Stimulated activated CD8-positive, alpha-beta memory T cell treated with anti-CD3 and anti-CD28 coated beads, Interleukin-15, amount 100 ng/mL, for 48 hours (primary cell): Measurements from ENCODE around the gene STAC.
"Not testable (repeated sequence)": the region's sequence is repeated elsewhere in the genome, so short reads cannot be mapped to it uniquely, and the experiment has no call there.

Experiments
- DNase-seq, 2 donors: peaks; one replicate each; pipeline ENCODE4 v3.0.0-alpha.2; 2020; ENCODE audit warnings: low read depth in 2 of 2

STAC gene

DNA sequence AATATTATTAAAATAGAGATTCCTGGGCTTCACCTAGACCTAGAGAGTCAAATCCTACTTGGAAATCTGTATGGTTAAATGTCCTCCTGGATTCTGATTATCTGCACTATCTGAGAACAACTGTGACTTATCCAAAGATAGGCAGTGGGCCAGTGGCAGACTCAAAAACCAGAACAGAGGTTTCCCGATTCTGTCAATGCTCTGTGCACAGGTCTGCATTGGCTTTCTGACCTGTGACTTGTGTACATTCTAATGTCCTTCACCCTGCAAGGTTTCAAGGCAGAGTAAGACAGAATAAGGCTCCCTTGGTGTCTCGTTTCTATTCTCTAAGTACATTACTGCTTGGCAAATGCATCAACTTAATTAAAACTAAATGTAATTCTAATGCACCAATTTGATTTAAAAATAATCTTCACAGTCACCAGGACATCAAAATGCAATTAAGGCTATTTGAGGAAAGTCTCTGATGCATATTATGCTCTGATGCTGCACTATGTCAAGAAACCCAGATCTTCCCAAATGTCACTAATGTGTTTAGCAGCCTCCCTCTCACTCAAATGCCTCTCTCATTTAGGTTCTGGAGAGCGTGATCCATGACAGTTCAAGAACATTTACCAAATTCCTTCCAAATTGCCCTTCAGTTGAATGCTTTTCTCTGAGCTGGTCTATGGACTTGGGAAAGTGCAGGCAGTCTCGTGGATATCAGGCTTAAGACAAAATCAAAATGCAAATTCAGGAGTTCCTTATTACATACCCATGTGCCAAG, 140.1 kb downstream of the STAC start:
- no peak for DNase-seq

DNA sequence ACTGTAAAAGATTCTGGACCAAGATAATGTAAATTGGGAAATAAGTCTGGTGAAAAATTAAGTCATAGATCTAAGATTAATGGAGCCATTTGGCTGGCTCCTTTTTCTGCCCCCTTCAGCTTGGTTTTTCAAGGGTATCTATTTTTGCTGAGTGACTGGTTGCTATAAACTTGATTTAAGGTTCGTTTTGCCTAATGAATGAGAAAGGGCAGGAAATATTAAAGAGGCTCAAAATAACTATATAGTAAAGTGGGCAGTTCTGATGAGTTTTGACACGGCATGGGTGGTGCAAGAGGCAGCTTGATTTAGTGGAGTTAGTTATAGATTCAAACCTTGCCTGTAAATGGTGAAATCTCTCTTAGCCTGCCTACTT, 140.7 kb downstream of the STAC start:
- DNase-seq, result no peak

DNA sequence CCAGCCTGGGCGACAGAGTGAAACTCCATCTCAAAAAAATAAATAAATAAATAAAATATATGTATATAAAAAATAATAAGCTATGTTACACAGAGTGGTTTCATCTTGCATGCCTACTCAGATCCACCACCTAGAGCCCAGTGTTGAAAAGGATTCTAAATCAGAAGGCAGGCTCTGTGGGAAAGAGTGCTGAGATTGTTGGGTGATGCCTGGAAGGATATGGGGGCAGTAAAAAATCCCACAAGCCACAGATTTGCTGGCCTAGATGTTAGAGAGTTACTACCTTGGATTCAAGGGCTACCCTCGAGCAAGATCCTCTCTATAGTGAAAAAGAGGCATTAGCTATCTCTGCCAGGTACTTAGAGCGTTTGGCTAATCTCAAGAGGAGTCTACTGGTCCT, 144.3 kb downstream of the STAC start:
- no peak for DNase-seq

DNA sequence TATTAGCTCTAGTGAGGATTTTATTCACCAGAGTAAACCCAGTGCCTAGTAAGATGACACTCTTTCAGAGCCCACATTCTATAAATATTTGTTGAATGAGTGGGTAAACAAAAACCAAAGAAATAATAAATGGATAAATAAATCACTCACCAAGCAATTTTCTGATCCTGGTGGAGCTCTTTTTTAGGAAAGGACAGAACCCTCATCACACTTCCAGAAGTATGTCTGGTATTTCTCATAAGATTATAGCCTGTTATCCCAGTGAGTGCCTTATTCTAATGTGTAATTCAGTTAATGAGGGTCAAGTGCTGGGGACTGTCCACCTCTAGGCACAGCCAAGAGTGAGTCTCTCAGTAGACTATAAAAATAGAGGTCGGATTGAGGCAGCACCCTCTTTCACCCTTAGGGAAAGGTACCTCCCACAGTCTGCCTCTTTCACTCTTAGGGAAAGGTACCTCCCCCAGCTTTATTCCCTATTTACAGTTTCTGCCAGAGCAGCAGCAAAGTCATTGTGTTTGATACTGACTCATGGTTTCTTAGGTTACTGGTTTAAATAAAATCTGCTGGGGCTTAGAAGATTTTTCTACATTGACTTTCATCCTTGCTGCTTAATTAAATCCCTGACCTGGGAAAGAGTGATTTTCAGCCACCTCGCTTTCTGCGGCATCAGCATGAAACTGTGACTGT, 145.0 kb downstream of the STAC start:
- DNase-seq, result no peak

DNA sequence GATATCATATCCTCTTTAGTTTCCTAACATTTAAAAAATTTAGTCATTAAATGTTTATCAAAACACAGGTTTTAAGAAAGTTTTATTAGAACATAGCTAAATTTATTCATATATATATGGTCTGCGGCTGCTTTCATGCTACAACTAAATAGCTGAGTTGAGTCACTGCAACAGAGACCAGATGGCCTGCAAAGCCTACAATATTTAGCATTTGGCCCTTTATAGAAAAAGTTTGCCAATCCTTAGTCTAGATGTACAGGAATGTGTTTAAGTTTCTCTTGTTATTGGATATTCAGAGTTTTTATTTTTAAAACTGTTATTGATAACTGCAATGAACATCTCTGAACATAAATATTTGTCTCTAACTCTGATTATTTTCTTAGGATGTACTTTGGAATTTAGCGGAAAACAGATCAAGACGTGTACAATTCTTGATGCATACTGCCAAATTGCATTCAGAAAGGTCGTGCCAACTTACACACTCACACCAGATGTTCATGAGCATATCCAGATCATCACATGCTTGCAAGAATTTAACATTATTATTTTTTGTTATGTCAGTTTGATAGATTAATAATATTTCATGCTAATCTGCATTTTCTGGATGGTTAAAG, 157.9 kb downstream of the STAC start:
- DNase-seq, result no peak

DNA sequence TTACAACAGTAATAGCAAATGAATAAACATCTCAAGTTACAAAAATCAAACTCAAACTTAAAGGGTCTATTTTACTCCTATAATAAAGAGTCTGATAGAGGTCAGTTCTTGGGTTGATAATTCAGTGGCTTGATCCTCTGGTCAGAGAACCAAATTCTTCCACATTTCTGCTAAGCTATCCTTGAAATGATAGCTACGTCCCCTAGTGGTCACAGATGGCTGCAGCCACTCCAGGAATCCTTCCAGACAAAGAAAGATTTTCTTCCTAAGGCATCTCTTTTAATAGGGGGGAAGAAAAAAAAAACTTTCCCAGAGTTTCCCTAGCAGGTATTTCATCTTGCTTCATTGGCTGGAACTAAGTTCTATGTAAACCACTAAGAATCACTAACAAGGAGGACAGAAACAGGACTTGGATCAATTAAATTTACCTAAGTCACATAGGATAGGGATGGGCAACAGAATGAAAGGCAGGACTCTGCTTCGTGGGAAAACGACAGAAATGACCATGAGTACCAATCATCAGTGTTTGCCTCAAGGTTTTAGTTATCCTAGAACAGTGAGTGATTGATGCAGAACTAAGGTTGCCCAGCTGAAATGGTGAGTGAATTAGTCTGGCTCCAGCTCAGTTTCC, 160.7 kb downstream of the STAC start:
- DNase-seq, result no peak

DNA sequence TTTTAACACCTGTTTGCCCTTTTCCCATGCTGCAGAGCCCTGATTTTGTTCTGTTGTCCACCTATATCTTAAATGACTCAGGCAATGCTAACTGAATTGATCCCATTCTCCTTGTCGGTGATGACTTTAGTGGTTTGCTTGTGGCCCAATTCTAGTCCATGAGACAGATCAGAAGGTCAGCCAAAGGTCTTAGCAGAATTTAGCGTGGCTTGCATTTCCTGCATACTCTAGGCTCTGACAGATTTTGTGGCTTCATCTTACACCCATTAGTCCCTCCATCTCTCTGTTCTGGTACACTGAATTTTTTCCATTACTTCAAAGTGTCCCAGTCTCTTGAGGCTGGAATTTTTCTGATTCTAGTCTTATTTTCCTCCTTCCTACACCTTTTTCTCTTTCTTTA, 161.9 kb downstream of the STAC start:
- no peak for DNase-seq

DNA sequence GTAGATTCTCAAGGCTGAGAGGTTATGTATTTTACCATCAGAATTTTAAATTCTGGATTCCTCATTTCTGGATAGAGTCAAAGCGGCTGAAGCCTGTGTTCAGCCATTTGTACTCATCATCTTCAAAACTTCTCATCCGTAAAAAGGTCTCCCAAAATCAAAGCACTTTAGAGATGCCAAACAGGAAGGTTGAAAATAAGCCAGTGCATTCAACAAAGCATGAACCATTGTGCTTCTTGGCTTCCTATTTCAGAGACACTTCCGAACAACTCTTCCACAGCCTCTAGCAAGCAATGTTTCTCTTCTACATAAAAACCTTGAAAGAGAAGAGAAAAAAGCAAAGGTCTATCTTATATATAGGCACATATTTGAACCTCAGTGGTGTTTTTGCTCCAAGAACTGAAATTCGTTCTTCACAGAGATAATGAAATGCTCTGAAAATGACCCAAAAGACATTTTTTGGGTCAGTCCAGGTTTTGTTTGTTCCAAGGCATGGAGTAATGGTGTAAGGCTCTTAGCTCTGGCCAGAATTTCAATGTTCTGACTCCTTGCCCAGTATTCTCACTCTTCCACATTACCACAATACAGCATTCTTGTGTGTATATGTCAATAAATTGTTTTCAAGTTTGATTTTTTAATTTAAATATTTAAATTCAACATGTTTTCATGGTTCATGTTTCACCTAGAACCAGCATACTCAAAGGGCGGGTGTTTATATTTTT, 163.1 kb downstream of the STAC start:
- no peak for DNase-seq

DNA sequence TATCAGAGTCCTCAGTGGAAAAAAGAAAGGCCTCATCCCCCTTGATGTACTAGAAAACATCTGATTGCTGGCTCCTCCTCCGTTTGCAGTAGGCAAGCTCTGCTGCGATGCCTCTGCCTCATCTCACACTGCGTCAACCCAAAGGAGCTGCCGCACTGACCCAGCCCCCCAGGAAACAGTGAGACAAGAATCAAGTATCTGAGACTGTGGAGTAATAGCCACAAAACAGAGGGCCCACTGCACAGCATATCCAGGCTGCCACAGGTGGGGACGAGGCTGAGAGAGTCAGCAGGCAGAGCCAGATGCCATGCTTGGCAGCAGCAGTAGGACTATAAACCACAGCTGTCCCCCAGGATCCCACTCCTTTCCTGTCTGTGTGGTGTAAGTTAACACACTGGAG, 165.9 kb downstream of the STAC start:
- no peak for DNase-seq

DNA sequence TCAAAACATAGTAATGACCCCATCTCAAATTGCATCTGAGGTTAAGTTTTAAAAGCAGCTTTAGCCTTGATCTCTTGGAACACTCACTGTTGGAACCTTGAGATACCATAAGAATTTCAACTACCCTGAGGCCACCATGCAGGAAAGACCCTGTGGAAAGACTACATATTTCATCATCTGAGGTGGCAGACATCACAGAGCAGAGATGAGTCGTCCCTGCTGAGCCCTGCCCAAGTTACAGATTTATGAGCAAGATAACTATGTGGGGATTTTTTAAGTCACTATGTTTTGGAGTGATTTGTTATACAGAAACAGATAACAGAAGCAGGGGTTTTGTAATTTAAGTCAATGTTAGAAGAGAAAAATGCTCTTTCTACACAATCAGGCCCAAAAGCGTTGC, 168.4 kb downstream of the STAC start:
- no peak for DNase-seq

DNA sequence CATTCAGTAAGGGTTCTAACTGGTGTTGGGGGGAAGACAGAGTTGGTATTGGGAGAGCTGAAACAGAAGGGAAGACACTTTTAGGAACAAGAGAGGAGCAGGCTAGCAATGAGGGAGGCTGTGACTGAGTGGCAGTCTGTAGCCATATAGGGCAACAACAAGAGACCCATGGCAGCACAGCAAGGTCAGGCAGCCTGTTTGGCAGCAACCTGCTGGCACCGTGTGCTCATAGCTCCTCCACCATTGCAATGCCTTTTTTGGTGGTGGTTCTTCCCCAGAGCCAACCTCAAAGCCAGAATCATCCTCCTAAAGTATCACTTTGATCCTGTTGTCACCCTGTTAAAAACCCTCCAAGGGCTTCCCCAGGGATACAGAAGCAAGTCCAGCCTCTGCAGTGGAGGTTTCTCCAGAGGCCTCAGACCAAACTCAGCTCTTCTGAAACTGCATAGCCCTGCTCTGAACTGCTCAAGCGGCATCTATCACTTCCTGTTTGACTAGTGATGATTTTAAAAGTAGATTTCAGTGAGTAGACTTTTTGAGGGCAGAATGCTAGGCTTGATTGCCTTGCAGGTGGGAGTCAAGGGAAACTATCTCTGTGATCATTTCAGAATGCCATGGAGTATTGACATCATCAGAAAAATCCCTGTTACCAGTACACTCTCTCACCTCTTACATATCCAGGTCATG, 176.9 kb downstream of the STAC start:
- DNase-seq, result no peak

DNA sequence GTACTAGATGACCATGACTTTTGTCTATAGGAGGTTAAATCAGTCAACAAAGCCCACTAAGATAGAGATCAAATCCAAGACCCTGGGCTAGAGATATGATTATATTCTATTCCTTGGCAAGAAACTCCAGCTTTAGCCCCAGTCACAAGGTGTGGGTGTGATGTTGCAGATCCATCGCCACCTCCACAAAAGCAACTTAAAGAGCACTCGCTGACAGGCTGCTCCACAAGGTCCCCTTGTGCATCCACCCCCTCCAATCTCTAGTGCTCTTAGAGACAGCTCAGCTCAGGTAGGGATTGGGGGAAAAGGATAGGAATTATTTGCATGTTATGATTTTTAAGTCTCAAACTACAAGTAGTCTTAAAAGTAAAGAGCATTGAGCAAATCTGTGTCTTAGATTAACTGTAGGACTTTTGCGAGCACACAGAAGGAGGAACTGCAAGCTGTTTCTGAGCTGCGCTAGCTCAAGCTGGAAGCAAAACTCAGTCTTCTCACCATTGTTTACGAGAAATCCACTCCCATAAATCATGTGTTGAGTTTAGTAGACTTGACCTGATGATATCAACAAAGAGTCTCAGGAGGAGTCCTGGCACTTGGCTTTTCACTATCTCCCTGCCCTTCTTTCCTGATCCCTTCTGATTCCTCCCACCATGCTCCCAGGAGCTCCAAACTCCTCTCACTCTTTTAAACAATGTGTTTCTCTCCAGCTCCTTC, 177.6 kb downstream of the STAC start:
- no peak for DNase-seq

DNA sequence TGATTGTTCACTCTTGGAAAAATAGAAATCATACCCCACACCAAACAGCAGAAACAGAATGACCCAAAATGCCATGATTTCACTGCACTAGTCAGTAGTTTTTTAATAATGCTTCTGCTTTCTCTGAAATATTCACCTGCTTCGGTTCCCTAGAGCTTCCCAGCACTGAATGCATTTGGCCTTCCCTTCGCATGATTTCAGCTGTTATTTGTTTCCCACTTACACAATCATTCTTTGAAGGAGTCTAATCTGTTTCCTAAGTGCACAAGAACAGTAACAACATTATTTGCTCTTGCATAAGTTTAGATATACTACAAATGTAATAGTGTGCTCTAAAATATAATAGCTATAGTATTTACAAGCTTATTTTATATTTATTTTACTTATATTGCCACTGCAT, 178.7 kb downstream of the STAC start:
- no peak for DNase-seq

DNA sequence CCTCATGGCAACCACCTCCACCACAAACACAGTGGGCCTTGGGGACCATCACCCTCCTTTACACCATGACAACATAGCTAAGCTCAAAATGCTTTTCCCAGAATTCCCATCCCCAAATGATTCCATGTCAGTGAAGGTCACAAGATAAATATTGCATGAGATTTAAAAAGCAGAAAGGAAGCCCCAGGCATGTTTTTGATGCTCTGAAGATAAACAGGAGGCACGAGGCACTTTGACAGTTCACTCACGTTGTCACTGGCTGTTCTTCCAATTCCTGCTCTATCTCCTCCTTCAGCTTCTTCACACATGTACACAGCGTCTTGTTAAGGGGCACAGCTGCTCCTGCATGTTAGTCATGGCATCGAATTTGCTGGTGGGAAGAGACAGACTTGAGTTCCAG, 180.4 kb downstream of the STAC start:
- DNase-seq, result no peak

DNA sequence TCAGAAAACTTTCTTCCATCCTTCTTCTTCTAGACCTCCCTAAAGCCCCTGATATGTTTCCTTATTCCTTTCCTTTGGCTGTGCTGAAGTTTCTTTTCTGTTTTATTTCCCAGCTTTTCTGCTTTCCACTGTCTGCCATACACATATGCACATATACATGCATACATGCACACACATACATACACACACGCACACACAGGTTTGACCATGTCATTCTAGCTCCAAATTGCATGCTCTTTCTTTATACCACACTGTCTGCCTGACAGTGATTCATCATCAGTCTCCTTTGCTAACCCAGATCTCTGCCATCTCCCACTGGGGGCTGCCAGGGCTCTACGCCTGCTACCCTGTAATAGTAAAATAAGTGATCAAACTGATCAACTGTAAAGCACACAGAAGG, 181.3 kb downstream of the STAC start:
- no peak for DNase-seq

DNA sequence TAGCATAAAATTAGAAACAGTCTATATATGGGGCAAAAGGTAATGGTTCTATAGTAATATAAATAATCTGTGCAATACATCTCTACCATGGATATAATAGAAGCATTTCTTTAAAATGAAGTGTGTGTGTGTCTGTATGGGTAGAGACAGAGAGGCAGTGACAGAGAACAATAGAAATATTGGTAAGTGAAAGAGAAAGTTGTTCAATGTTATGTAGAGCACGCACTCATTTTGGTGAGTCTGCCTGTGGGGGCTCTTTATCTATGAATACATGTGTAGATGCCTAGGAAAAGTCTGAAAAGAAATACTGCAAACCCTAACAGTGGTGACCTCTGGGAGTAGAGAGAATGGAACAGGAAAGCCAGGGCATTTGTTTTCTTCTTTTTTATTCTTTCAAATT, 182.6 kb downstream of the STAC start:
- no peak for DNase-seq

DNA sequence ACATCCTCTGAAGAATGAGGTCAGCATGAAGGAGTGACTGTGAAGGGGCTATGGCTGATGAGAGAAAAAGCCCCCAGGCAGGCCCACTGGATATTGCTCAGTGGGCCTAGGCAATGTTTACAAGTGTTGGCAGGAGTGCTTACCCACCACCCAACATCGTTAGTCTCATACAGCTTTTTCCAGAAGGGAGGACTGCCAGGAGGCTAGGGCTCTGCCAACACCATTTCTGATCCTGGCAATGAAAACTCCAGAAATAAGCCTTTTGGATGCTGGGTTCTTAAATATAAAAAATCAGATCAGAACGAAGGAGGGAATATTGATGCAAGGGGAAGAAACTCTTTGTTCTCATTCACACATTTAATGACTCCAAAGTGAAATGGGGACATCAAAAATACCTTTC, 194.9 kb downstream of the STAC start:
- DNase-seq, result no peak

DNA sequence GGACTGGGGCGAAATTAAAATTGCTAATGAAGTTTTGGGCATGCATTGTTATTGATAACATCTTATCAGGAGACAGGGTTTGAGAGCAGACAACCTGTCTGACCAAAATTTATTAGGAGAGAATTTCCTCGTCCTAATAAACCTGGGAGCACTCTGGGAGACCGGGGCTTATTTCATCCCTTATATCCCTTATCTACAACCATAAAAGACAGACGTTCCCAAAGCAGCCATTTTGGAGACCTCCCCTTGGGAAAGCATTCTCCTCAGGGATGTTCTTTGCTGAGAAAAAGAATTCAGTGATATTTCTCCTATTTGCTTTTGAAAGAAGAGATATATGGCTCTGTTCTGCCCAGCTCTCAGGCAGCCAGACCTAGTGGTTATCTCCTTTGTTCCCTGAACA, 198.1 kb downstream of the STAC start:
- not testable (repeated sequence) for DNase-seq

DNA sequence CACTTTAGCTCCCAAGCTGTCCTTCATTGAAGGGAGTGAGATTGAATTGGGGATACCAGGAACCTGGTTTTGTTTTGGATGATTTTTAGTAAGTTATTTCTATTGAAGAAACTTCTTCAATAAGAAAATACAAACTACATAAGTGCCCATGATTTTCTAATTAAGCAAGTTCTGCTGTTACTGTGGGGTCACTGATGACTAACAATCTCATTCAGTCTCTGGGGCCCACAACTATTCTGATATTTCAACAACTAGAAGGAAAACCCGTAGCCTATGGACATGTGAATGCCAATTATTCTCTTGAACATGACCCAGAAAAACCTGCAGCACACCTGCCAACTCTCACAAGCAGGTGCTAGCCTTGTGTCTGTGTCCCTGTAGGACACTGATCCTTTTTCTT, 199.4 kb downstream of the STAC start:
- no peak for DNase-seq

DNA sequence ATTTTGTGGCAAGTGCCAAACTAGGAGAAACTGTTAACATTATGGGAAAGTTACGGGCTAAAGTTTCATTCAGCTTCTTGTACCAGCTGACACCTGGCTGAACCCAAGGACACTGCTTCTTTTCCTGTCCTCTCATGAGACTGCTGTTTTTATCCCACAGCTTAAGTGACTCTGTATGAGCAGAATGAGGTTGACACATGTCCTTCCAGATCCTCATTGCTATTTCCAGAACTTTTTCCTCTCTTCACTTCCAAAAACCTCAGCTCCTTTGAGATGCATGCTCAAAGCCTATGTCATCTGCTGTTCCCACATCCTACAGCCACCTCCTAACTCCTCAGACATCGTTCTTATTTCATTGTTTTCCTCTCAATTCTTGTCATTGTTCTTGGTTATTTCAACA, 200.4 kb downstream of the STAC start:
- no peak for DNase-seq

DNA sequence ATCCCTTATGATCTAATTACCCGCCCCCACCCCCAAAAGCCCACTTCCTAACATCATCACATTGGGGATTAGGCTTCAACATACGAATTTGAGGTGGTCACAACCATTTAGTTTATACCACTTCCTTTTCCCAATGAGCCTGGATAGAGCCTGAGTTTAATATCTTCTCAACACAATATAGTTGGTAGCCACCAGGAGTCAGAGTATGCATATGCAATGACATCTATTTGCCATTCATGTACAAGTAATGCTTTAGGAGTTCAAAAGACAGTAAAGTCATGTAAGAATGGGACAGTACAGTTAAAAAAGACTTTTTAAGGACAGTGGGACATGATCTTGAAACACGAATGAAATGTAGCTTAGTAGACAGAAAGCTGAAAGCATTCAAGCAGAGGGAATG, 211.7 kb downstream of the STAC start:
- DNase-seq, result no peak
